ENCODE data around the gene CNPPD1. TPM values are rescaled to one million over a fixed set of nuclear protein-coding genes. Genes with fewer than 3 reads are reported as not detected.

CNPPD1 gene
- total RNA-seq, 2 experiments from 2014 or later: 42.3 to 43.4 TPM

GRCh38 chr2:219173176-219173575, 3.5 kb downstream of the CNPPD1 start:
- no peak for TF ChIP-seq CTCF (IDR thresholded peaks at IDR 0.05)
- H3K27me3 ChIP-seq (ENCODE audit: control insufficient read depth in 1 of 2, insufficient read depth in 2 of 2, low read length in 2 of 2): no peaks in the 10 kb centered on the region
- H3K27me3 Mint-ChIP-seq: no peaks in the 10 kb centered on the region
- no peak overlapping the region for H3K4me3 ChIP-seq (ENCODE audit: low read length)
- peaks cover 56% of the 10 kb centered on the region for H3K4me1 ChIP-seq (ENCODE audit: insufficient read depth, low read length)
- H3K27ac ChIP-seq (ENCODE audit: low read depth in 1 of 2, low read length in 2 of 2): no peak overlapping the region
- DNase-seq: no peak
- ChIA-PET POLR2A (interaction anchor here (0.6 to 5.5 kb wide), 5 partner anchors 35 to 81 kb away, joined by 4 to 139 read pairs (median 5); partner anchors contain the start of genes TUBA4A and ZFAND2B), CTCF (interaction anchor here (2.4 to 5.0 kb wide), 3 partner anchors 13 to 122 kb away, joined by 12 to 20 read pairs (median 19); partner anchors contain the start of gene NHEJ1)
- peaks cover 34% of the 10 kb centered on the region for H3K36me3 ChIP-seq (ENCODE audit: insufficient read depth, low read length)
- no peaks in the 10 kb centered on the region for H3K9me3 Mint-ChIP-seq
- H3K4me1 Mint-ChIP-seq (ENCODE audit: low read depth): peaks cover 44% of the 10 kb centered on the region
- no peak overlapping the region for H3K27ac Mint-ChIP-seq
- peak overlapping the region; percentile 45 for H3K4me3 Mint-ChIP-seq
- peaks cover 62% of the 10 kb centered on the region for H3K36me3 Mint-ChIP-seq (ENCODE audit: low read depth)
- no peak for ATAC-seq (ENCODE audit: poor library complexity)
- intact Hi-C loops (cut with DNase I, micrococcal nuclease): loop anchor here in 1 of 2 experiments (10.0 kb wide), 4 partner anchors 422 to 768 kb away; partner anchors contain the start of genes STK11IP and TTLL4
- no peaks in the 10 kb centered on the region for H3K9me3 ChIP-seq (ENCODE audit: control insufficient read depth in 1 of 2, insufficient read depth in 1 of 2, low read length in 2 of 2)

GRCh38 chr2:219172231-219173154, 4.2 kb downstream of the CNPPD1 start:
- H3K4me3 Mint-ChIP-seq: peak overlapping the region; percentile 45
- H3K27ac Mint-ChIP-seq: peak overlapping the region; percentile 59

More at GRCh38 chr2:219172231-219173154, 4.2 kb downstream of the CNPPD1 start:
- no peaks in the 10 kb centered on the region for H3K9me3 ChIP-seq (ENCODE audit: control insufficient read depth in 1 of 2, insufficient read depth in 1 of 2, low read length in 2 of 2)
- H3K4me1 ChIP-seq (ENCODE audit: insufficient read depth, low read length): peaks cover 52% of the 10 kb centered on the region
- Mint-ChIP-seq H3K9me3 (no peaks in the 10 kb centered on the region), H3K36me3 (ENCODE audit: low read depth) (peaks cover 58% of the 10 kb centered on the region), H3K27me3 (no peaks in the 10 kb centered on the region), H3K4me1 (ENCODE audit: low read depth) (peaks cover 41% of the 10 kb centered on the region)
- ATAC-seq (ENCODE audit: poor library complexity) (no peak), DNase-seq (no peak)
- H3K27me3 ChIP-seq (ENCODE audit: control insufficient read depth in 1 of 2, insufficient read depth in 2 of 2, low read length in 2 of 2): no peaks in the 10 kb centered on the region
- intact Hi-C loops (cut with DNase I, micrococcal nuclease): loop anchor here in 1 of 2 experiments (10.0 kb wide), 4 partner anchors 422 to 768 kb away; partner anchors contain the start of genes STK11IP and TTLL4
- ChIA-PET POLR2A (interaction anchor here (0.6 to 3.3 kb wide), 6 partner anchors 34 to 83 kb away, joined by 3 to 13 read pairs (median 4); partner anchors contain the start of genes TUBA4A and ZFAND2B), CTCF (interaction anchor here (0.7 to 5.0 kb wide), 7 partner anchors 12 to 123 kb away, joined by 3 to 21 read pairs (median 12); partner anchors contain the start of genes NHEJ1 and ZFAND2B)
- peaks cover 36% of the 10 kb centered on the region for H3K36me3 ChIP-seq (ENCODE audit: insufficient read depth, low read length)
- TF ChIP-seq CTCF (IDR thresholded peaks at IDR 0.05): no peak
- H3K4me3 ChIP-seq (ENCODE audit: low read length): no peak overlapping the region
- H3K27ac ChIP-seq (ENCODE audit: low read depth in 1 of 2, low read length in 2 of 2): no peak overlapping the region
